A549 (cell line): ENCODE results near the gene DSCAML1. TPM values are rescaled to one million over a fixed set of nuclear protein-coding genes. Genes with fewer than 3 reads are reported as not detected.

Source experiments
- ATAC-seq, 2 experiments: fragments of 200-7000 bp in 1 of 2; fragments of >200 bp in 1 of 2; cut with Nextera tagmentation in 1 of 2; cut with Tn5 transposase in 1 of 2; 3 replicates each; pipeline versions ENCODE4 v1.8.0 to v1.9.1; 2018 to 2020; ENCODE audit warnings: mild to moderate bottlenecking in 1 of 2, moderate library complexity in 1 of 2
- CTCF ChIA-PET: fragments of 300-600 bp; sonication (Branson Sonifier 250); formaldehyde crosslinking; extraction: SDS; loops from one replicate; lab custom pipeline; 2021; ENCODE audit warnings: antibody characterized with exemption, inconsistent platforms; lab: Yijun Ruan, JAX
- POLR2A ChIA-PET: fragments of 350-600 bp; formaldehyde crosslinking; extraction: SDS; loops from one replicate; lab custom pipeline; 2021; ENCODE audit warnings: antibody characterized with exemption, inconsistent platforms; lab: Yijun Ruan, JAX
- DNase-seq, 2 experiments: peaks; one replicate each; pipeline versions ENCODE4 v3.0.0 to v3.0.0-alpha.2; 2011 to 2016; ENCODE audit warnings: low read depth in 1 of 2, low spot score in 1 of 2
- FAIRE-seq: peaks from 2 replicates; lab custom pipeline; 2011; peaks lifted over from hg19 to GRCh38; lab: Jason Lieb, UNC
- H3K27ac ChIP-seq, 2 experiments: fragments of >200 bp; sonication (Bioruptor Twin); formaldehyde crosslinking; 3 replicates each; pipeline ENCODE4 v1.5.1; 2016 to 2017
- H3K4me1 ChIP-seq: fragments of >200 bp; sonication (Bioruptor Twin); formaldehyde crosslinking; 3 replicates; pipeline ENCODE4 v1.6.1; 2016
- H3K4me2 ChIP-seq: fragments of >200 bp; sonication (Bioruptor Twin); formaldehyde crosslinking; 3 replicates; pipeline ENCODE4 v1.6.1; 2016
- H3K4me3 ChIP-seq: fragments of >200 bp; sonication (Bioruptor Twin); formaldehyde crosslinking; 3 replicates; pipeline ENCODE4 v1.5.1; 2016
- H3K9me3 ChIP-seq: fragments of >200 bp; sonication (Bioruptor Twin); formaldehyde crosslinking; 3 replicates; pipeline ENCODE4 v1.6.1; 2016
- BHLHE40 ChIP-seq: IDR thresholded peaks from 2 replicates; pipeline ENCODE4 v1.6.1; 2012; ENCODE audit warnings: low read depth, low read length, inconsistent platforms
- CBX2 ChIP-seq: fragments of 200-600 bp; sonication (generic); IDR thresholded peaks from 2 replicates; pipeline ENCODE4 v1.6.1; 2016; ENCODE audit warnings: low read depth, mild to moderate bottlenecking, borderline replicate concordance
- CHD2 ChIP-seq: fragments of 150-350 bp; IDR thresholded peaks from 2 replicates; pipeline ENCODE4 v1.6.1; 2014; ENCODE audit warnings: low read length; ENCODE audit not compliant: partially characterized antibody
- EHMT2 ChIP-seq: fragments of 200-600 bp; sonication (generic); IDR thresholded peaks from 2 replicates; pipeline ENCODE4 v1.6.1; 2016; ENCODE audit warnings: antibody characterized with exemption, low read depth, mild to moderate bottlenecking, moderate library complexity
- ESRRA ChIP-seq: fragments of 150-350 bp; IDR thresholded peaks from 2 replicates; pipeline ENCODE4 v1.6.1; 2014; ENCODE audit warnings: mild to moderate bottlenecking, low read length, borderline replicate concordance
- FOSB ChIP-seq: fragments of 250-450 bp; sonication (Bioruptor Pico); IDR thresholded peaks from 2 replicates; pipeline ENCODE4 v1.5.0; 2020; ENCODE audit warnings: mild to moderate bottlenecking, moderate library complexity
- HOXA7 ChIP-seq: fragments of 250-450 bp; sonication (Bioruptor Pico); IDR thresholded peaks from 2 replicates; pipeline ENCODE4 v1.5.0; 2020; ENCODE audit warnings: mild to moderate bottlenecking, moderate library complexity
- JUNB ChIP-seq: fragments of >200 bp; sonication (Bioruptor Twin); formaldehyde crosslinking; IDR thresholded peaks from 2 replicates; pipeline ENCODE4 v1.6.1; 2016
- KDM1A ChIP-seq: fragments of 200-600 bp; sonication (generic); IDR thresholded peaks from 2 replicates; pipeline ENCODE4 v1.6.1; 2016; ENCODE audit warnings: low read depth, mild to moderate bottlenecking
- KDM5A ChIP-seq: fragments of 200-600 bp; sonication (generic); IDR thresholded peaks from 2 replicates; pipeline ENCODE4 v1.6.1; 2016; ENCODE audit warnings: antibody characterized with exemption, mild to moderate bottlenecking
- MAZ ChIP-seq: fragments of 150-350 bp; IDR thresholded peaks from 2 replicates; pipeline ENCODE4 v1.6.1; 2014; ENCODE audit warnings: antibody characterized with exemption, low read depth, low read length, borderline replicate concordance
- MYC ChIP-seq: IDR thresholded peaks from 2 replicates; pipeline ENCODE4 v1.6.1; 2012; ENCODE audit warnings: mild to moderate bottlenecking, inconsistent platforms, low read length, improper control_type of control experiment, borderline replicate concordance
- NPAS2 ChIP-seq: fragments of 250-450 bp; sonication (Bioruptor Pico); IDR thresholded peaks from 2 replicates; pipeline ENCODE4 v1.8.0; 2022; ENCODE audit warnings: mild to moderate bottlenecking, moderate library complexity, borderline replicate concordance
- NR3C1 ChIP-seq: fragments of >200 bp; sonication (Bioruptor Twin); formaldehyde crosslinking; IDR thresholded peaks from 3 replicates; pipeline ENCODE4 v1.6.1; 2017
- POLR2A ChIP-seq: IDR thresholded peaks from 2 replicates; pipeline ENCODE4 v1.6.1; 2012; ENCODE audit warnings: mild to moderate bottlenecking, low read length
- POLR2AphosphoS2 ChIP-seq: conservative IDR thresholded peaks from 2 replicates; pipeline ENCODE4 v1.6.1; 2012; ENCODE audit warnings: low read length, improper control_type of control experiment, inconsistent platforms
- RAD21 ChIP-seq, 2 experiments: fragments of >200 bp in 1 of 2; sonication (Bioruptor Twin) in 1 of 2; formaldehyde crosslinking in 1 of 2; IDR thresholded peaks in 1 of 2; conservative IDR thresholded peaks in 1 of 2; 2 replicates in 1 of 2; 3 replicates in 1 of 2; pipeline ENCODE4 v1.6.1; 2012 to 2018; ENCODE audit warnings: inconsistent platforms in 1 of 2
- RARB ChIP-seq: fragments of 250-450 bp; sonication (Bioruptor Pico); IDR thresholded peaks from 2 replicates; pipeline ENCODE4 v1.8.0; 2021; ENCODE audit warnings: mild to moderate bottlenecking, moderate library complexity
- RCOR1 ChIP-seq: fragments of 150-350 bp; IDR thresholded peaks from 2 replicates; pipeline ENCODE4 v1.6.1; 2014; ENCODE audit warnings: antibody characterized with exemption, low read length, low read depth
- REST ChIP-seq: fragments of 200-600 bp; sonication (generic); IDR thresholded peaks from 2 replicates; pipeline ENCODE4 v1.6.1; 2016; ENCODE audit warnings: antibody characterized with exemption, mild to moderate bottlenecking, moderate library complexity
- SREBF2 ChIP-seq: fragments of 450-650 bp; IDR thresholded peaks from 2 replicates; pipeline ENCODE4 v1.6.1; 2014; ENCODE audit warnings: mild to moderate bottlenecking, moderate library complexity
- TFCP2L1 ChIP-seq: fragments of 250-450 bp; sonication (Bioruptor Pico); IDR thresholded peaks from 2 replicates; pipeline ENCODE4 v1.5.0; 2021; ENCODE audit warnings: mild to moderate bottlenecking
- ZC3H11A ChIP-seq: fragments of 450-650 bp; IDR thresholded peaks from 2 replicates; pipeline ENCODE4 v1.6.1; 2014; ENCODE audit warnings: antibody characterized with exemption, mild to moderate bottlenecking
- ZFP36 ChIP-seq: fragments of 450-650 bp; IDR thresholded peaks from 2 replicates; pipeline ENCODE4 v1.6.1; 2014; ENCODE audit warnings: borderline replicate concordance; ENCODE audit not compliant: partially characterized antibody
- ZNF302 ChIP-seq: fragments of 250-450 bp; sonication (Bioruptor Pico); IDR thresholded peaks from 2 replicates; pipeline ENCODE4 v1.9.0; 2021; ENCODE audit warnings: inconsistent platforms, mild to moderate bottlenecking, moderate library complexity
- WGBS: methylation state at CpG from one replicate; pipeline ENCODE4 v1.1.6; 2017; ENCODE audit errors: missing lambda C conversion rate; 5-methylcytosine and 5-hydroxymethylcytosine counted together
- polyA plus RNA-seq, 4 experiments: library from polyadenylated mRNA; depleted of rRNA in 3 of 4; stranded (reverse); fragments of >200 nt; fragmentation: RNase III in 1 of 4; extraction: RNeasy Plus Mini Kit Qiagen cat#74134 plus additional on column Dnase treatment in 1 of 4; gene quantifications; 2 replicates in 3 of 4; 3 replicates in 1 of 4; pipeline ENCODE4 v1.2.3, GENCODE V29; 2011 to 2017
- TF ChIP-seq, protein P1 (sequence below): IDR thresholded peaks from 2 replicates; pipeline ENCODE4 v1.6.1; 2012
- TF ChIP-seq, protein P2 (sequence below): fragments of 250-450 bp; sonication (Bioruptor Pico); IDR thresholded peaks from 2 replicates; pipeline ENCODE4 v1.5.0; 2020; ENCODE audit warnings: low read depth, mild to moderate bottlenecking, moderate library complexity
- TF ChIP-seq, protein P3 (sequence below): fragments of >200 bp; sonication (Bioruptor Twin); formaldehyde crosslinking; IDR thresholded peaks from 3 replicates; pipeline ENCODE4 v1.6.1; 2016

DSCAML1 gene
- polyA plus RNA-seq, 2 of the 4 experiments (the other 2 are of a cell fraction): 0.12 to 0.31 TPM

GRCh38 chr11:117664897-117665296, 132.1 kb downstream of the DSCAML1 start:
- no peak for ATAC-seq
- 65% methylated on average over 7 of the region's 8 CpGs for WGBS
- Histone ChIP-seq H3K27ac (no peak overlapping the region), H3K4me3 (no peak overlapping the region), H3K9me3 (no peaks in the 10 kb centered on the region), H3K4me2 (no peak overlapping the region), H3K4me1 (no peaks in the 10 kb centered on the region)
- TF ChIP-seq, protein P1, sequence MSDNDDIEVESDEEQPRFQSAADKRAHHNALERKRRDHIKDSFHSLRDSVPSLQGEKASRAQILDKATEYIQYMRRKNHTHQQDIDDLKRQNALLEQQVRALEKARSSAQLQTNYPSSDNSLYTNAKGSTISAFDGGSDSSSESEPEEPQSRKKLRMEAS: no peak
- TF ChIP-seq RAD21 (conservative IDR thresholded peaks at IDR 0.05 in 1 of 2, IDR thresholded peaks at IDR 0.05 in 1 of 2) (no peak), EHMT2 (no peak), FOSB (CRISPR knock-in tag) (no peak), POLR2A (no peak), MAZ (no peak), REST (no peak), NPAS2 (CRISPR knock-in tag) (no peak), BHLHE40 (no peak), KDM5A (no peak), SREBF2 (no peak), TFCP2L1 (no peak), HOXA7 (CRISPR knock-in tag) (no peak), CBX2 (no peak)
- FAIRE-seq: no peak
- CTCF ChIA-PET: no interaction called here
- no peak for DNase-seq
- POLR2A ChIA-PET: no interaction called here

DNA sequence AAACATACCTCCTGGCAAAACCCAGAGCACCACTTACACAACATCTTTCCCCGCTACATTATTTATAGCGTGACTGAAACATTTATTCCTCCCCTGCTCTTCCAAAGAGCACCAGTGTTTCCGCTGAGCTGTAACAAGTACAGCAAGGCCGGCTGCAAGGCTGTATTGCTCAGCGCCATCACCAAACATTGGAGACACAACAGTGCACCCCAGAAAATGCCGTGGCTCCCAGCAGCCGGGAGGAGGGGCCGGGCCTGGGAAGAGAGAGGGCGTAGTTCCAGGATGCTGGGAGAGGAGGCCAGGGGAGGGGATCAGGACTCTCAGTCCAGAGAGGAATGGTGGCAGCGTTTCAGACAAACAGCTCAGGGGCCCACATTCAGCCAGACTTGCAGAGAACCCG, 133.2 kb downstream of the DSCAML1 start:
- WGBS: 74% methylated on average over 11 of the region's 11 CpGs
- no peak for FAIRE-seq

DNA sequence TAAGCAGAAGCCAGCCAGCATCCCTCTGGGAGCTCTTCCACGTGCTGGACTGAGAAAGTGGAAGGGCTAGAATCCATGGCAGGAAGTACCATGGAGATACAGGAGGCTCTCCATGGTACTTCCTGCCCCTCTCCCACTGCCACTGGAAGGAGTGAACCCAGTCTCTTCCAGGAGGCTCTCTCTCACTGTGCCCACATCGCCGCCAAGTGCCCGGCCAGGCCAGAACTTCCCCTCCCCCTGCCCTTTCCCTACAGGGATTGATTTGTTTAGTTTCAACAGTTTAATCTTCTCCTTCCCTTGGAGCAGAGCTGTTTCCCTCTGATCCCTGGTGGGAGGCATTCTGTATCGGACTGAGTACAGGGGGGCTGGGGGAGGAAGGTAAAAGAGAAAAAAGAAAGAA, 133.6 kb downstream of the DSCAML1 start:
- DNase-seq (no peak), FAIRE-seq (no peak), ATAC-seq (no peak)
- Histone ChIP-seq H3K27ac (no peak overlapping the region), H3K4me3 (no peak overlapping the region), H3K4me2 (no peak overlapping the region), H3K9me3 (no peaks in the 10 kb centered on the region), H3K4me1 (peaks cover 7% of the 10 kb centered on the region; the same call in 1 of the 3 replicates)
- CTCF ChIA-PET: no interaction called here
- WGBS: 93% methylated on average over 1 of the region's 5 CpGs
- POLR2A ChIA-PET: no interaction called here
- TF ChIP-seq POLR2AphosphoS2 (no peak), EHMT2 (no peak), ESRRA (no peak), HOXA7 (CRISPR knock-in tag) (no peak), KDM1A (no peak), KDM5A (no peak), CBX2 (no peak), ZC3H11A (no peak), ZFP36 (no peak), JUNB (no peak), RAD21 (conservative IDR thresholded peaks at IDR 0.05 in 1 of 2, IDR thresholded peaks at IDR 0.05 in 1 of 2) (no peak), RARB (no peak), RCOR1 (no peak)
- TF ChIP-seq, protein P1: no peak
- TF ChIP-seq, protein P2, sequence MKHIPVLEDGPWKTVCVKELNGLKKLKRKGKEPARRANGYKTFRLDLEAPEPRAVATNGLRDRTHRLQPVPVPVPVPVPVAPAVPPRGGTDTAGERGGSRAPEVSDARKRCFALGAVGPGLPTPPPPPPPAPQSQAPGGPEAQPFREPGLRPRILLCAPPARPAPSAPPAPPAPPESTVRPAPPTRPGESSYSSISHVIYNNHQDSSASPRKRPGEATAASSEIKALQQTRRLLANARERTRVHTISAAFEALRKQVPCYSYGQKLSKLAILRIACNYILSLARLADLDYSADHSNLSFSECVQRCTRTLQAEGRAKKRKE (CRISPR knock-in tag): no peak
- TF ChIP-seq, protein P3, sequence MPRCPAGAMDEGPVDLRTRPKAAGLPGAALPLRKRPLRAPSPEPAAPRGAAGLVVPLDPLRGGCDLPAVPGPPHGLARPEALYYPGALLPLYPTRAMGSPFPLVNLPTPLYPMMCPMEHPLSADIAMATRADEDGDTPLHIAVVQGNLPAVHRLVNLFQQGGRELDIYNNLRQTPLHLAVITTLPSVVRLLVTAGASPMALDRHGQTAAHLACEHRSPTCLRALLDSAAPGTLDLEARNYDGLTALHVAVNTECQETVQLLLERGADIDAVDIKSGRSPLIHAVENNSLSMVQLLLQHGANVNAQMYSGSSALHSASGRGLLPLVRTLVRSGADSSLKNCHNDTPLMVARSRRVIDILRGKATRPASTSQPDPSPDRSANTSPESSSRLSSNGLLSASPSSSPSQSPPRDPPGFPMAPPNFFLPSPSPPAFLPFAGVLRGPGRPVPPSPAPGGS: no peak

More for the DNA sequence above, 133.2 kb downstream of the DSCAML1 start:
- TF ChIP-seq KDM5A (no peak), CHD2 (no peak), MYC (no peak), ZNF302 (CRISPR knock-in tag) (no peak), NR3C1 (no peak)
- TF ChIP-seq, protein P2 (CRISPR knock-in tag): no peak
- TF ChIP-seq, all 56 proteins: peak for 0
- ATAC-seq: no peak
- ChIA-PET POLR2A (no interaction called here), CTCF (no interaction called here)
- DNase-seq: no peak
- H3K4me3 ChIP-seq: no peak overlapping the region
- no peak overlapping the region for H3K4me2 ChIP-seq
- no peak overlapping the region for H3K27ac ChIP-seq
- H3K4me1 ChIP-seq: peaks cover 6% of the 10 kb centered on the region; the same call in 1 of the 3 replicates
- H3K9me3 ChIP-seq: no peaks in the 10 kb centered on the region
